ENCODE results near the gene SH3BP4.

DNA sequence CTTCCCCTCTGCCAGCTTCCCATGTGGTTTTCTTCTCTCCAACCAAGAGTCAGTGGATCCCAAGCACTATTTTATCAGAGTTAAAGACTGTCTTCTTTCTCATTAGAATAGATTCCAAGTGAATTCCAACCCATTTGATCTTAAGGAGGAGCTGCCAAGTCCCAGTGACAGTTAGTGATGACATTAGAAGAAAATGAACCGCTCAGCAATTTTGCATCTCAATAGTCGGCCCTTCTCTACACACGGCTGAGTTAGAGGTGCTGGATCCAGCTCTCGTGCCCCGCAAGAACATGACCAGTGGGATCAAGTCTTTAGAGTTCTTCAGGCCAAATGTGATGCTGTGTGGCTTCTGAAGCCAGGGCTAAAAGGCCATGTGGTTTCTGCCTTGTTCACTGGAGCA lies 132.6 kb downstream of the SH3BP4 start:
- no peak for TF ChIP-seq EZH2 (IDR thresholded peaks at IDR 0.05)
- TF ChIP-seq POLR2AphosphoS5 (IDR thresholded peaks at IDR 0.05; ENCODE audit: borderline replicate concordance, low read depth, low read length) = no peak
- TF ChIP-seq FOXP2 (optimal IDR thresholded peaks at IDR 0.05; ENCODE audit: control extremely low read depth, extremely low read length, insufficient read depth) = no peak
